GM12875 (cell line): ENCODE results near the gene FAM200C.

Source experiments
- H3K4me3 ChIP-seq: one replicate; pipeline ENCODE4 v1.5.1; 2011; ENCODE audit warnings: low read depth, low read length, control low read depth
- CTCF ChIP-seq: IDR thresholded peaks from 2 replicates; pipeline ENCODE4 v1.5.1; 2011; ENCODE audit warnings: low read depth, mild to moderate bottlenecking, control low read depth, inconsistent platforms, low read length, moderate library complexity, borderline replicate concordance; ENCODE audit not compliant: insufficient read depth

Gene FAM200C

GRCh38 chr5:160399402-160400353, at the start of gene FAM200C:
TSS of gene FAM200C (minus strand) at chr5:160400054. CDS start at chr5:160395490, 4,564 bp downstream.
- H3K4me3 ChIP-seq = peak within 1 kb of the TSS; percentile 87
- TF ChIP-seq CTCF = no peak

GRCh38 chr5:160449458-160449857, 49.6 kb upstream of the FAM200C start:
- no peak for TF ChIP-seq CTCF

GRCh38 chr5:160448886-160449285, 49.0 kb upstream of the FAM200C start:
- TF ChIP-seq CTCF = no peak
- no peak overlapping the region for H3K4me3 ChIP-seq

More at GRCh38 chr5:160449458-160449857, 49.6 kb upstream of the FAM200C start:
- H3K4me3 ChIP-seq = no peak overlapping the region

GRCh38 chr5:160445751-160446150, 45.9 kb upstream of the FAM200C start:
- no peak overlapping the region for H3K4me3 ChIP-seq
- no peak for TF ChIP-seq CTCF

- no peak for TF ChIP-seq CTCF
- H3K4me3 ChIP-seq = no peak overlapping the region
These were observed 45.3 kb upstream of the FAM200C start for GRCh38 chr5:160445132-160445531.

- no peak overlapping the region for H3K4me3 ChIP-seq
- no peak for TF ChIP-seq CTCF
These were observed 44.6 kb upstream of the FAM200C start for GRCh38 chr5:160444407-160444806.
